HTR-8/SVneo (cell line): ENCODE measurements around the gene PPFIA3.

Experiments used
- DNase-seq: peaks from one replicate; pipeline ENCODE4 v3.0.0; 2011; ENCODE audit warnings: low spot score, mixed read lengths; ENCODE audit not compliant: insufficient read length
- FAIRE-seq: peaks from 2 replicates; lab custom pipeline; 2011; peaks lifted over from hg19 to GRCh38; lab: Jason Lieb, UNC

PPFIA3 gene

GRCh38 chr19:49101160-49101559 is 18.2 kb upstream of the PPFIA3 start:
- no peak for FAIRE-seq
- DNase-seq, result no peak

GRCh38 chr19:49102303-49102702 is 17.0 kb upstream of the PPFIA3 start:
- no peak for FAIRE-seq
- no peak for DNase-seq

GRCh38 chr19:49103331-49104085 is 15.8 kb upstream of the PPFIA3 start:
- no peak for FAIRE-seq
- DNase-seq, result no peak

- DNase-seq, result no peak
- no peak for FAIRE-seq
Observed at GRCh38 chr19:49104229-49104864, 15.0 kb upstream of the PPFIA3 start.

GRCh38 chr19:49106648-49107135 is 12.7 kb upstream of the PPFIA3 start:
- FAIRE-seq (peak; percentile 83), DNase-seq (peak; percentile 41)

- no peak for DNase-seq
- no peak for FAIRE-seq
Observed at GRCh38 chr19:49107625-49108459, 11.5 kb upstream of the PPFIA3 start.

GRCh38 chr19:49109051-49109450 is 10.3 kb upstream of the PPFIA3 start:
- no peak for DNase-seq
- no peak for FAIRE-seq

GRCh38 chr19:49109569-49110233 is 9.6 kb upstream of the PPFIA3 start:
- FAIRE-seq (no peak), DNase-seq (no peak)

GRCh38 chr19:49110567-49110966 is 8.8 kb upstream of the PPFIA3 start:
- no peak for FAIRE-seq

GRCh38 chr19:49111218-49111998 is 7.9 kb upstream of the PPFIA3 start:
- FAIRE-seq (no peak), DNase-seq (no peak)

More at GRCh38 chr19:49110567-49110966, 8.8 kb upstream of the PPFIA3 start:
- DNase-seq, result no peak

- DNase-seq, result peak; percentile 85
- peak; percentile 84 for FAIRE-seq
Observed at GRCh38 chr19:49113762-49114629, 5.3 kb upstream of the PPFIA3 start, which contains the start of gene LIN7B. Gene LIN7B (plus strand): TSS chr19:49114370. CDS start chr19:49114405, 35 bp downstream.

GRCh38 chr19:49114630-49115363 is 4.5 kb upstream of the PPFIA3 start:
- DNase-seq (peak; percentile 36), FAIRE-seq (no peak)

- no peak for FAIRE-seq
Observed at GRCh38 chr19:49116544-49116943, 2.8 kb upstream of the PPFIA3 start.

GRCh38 chr19:49117677-49118564 is 1.4 kb upstream of the PPFIA3 start:
- DNase-seq (no peak), FAIRE-seq (no peak)

More at GRCh38 chr19:49116544-49116943, 2.8 kb upstream of the PPFIA3 start:
- DNase-seq, result no peak

- FAIRE-seq (peak; percentile 100), DNase-seq (peak; percentile 90)
Observed at GRCh38 chr19:49118565-49119410, 556 bp upstream of the PPFIA3 start, which contains the start of gene C19orf73. Gene C19orf73 (minus strand): TSS chr19:49119143. CDS start chr19:49119022, 121 bp downstream.

GRCh38 chr19:49120325-49120683 is 960 bp downstream of the PPFIA3 start:
- FAIRE-seq (no peak), DNase-seq (no peak)
